Stimulated activated CD4-positive, alpha-beta T cell treated with anti-CD3 and anti-CD28 coated beads, Interleukin-4, amount 100 ng/mL, for 24 hours (primary cell): Measurements from ENCODE around the gene GRPEL2.

Experiments
- DNase-seq: peaks from one replicate; pipeline ENCODE4 v3.0.0-alpha.2; 2020

Gene GRPEL2, protein sequence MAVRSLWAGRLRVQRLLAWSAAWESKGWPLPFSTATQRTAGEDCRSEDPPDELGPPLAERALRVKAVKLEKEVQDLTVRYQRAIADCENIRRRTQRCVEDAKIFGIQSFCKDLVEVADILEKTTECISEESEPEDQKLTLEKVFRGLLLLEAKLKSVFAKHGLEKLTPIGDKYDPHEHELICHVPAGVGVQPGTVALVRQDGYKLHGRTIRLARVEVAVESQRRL

DNA sequence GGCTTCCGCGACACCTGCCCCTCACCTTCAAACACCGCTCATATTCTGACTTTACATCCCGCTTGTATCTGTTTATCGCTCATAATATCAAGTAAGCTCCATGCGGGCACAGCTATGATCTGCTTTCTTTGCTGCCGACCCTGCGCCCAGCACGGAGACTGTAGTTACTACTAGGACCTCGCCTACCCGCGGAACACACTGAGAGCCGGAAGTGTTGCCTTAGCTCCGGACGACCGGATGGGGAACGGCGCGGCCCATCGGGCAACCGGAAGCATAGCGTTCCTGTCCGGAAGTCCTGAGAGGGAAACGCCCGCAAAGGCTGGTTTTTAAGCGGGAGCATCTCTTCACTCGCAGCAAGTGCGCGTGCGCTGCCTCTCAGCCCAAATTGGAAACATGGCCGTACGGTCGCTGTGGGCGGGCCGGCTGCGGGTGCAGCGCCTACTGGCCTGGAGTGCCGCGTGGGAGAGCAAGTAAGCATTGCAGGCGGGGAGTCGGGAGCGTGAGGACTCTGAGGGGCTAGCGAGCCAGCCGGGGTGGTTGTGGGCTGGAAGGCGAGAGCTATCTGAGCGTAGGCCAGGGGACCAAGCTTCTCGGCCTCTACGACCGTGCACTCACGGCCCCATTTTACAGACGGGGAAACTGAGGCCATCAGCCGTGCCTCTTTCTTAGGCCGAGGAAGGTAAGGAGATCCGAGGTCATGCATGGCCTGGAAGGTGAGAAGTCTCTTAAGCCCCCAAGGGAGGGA is at the start of gene GRPEL2:
Gene GRPEL2 (plus strand): TSS at position 353 of the 745 bp plus-strand sequence. CDS start 41 bp downstream, at position 394.
- peak; percentile 96 for DNase-seq

DNA sequence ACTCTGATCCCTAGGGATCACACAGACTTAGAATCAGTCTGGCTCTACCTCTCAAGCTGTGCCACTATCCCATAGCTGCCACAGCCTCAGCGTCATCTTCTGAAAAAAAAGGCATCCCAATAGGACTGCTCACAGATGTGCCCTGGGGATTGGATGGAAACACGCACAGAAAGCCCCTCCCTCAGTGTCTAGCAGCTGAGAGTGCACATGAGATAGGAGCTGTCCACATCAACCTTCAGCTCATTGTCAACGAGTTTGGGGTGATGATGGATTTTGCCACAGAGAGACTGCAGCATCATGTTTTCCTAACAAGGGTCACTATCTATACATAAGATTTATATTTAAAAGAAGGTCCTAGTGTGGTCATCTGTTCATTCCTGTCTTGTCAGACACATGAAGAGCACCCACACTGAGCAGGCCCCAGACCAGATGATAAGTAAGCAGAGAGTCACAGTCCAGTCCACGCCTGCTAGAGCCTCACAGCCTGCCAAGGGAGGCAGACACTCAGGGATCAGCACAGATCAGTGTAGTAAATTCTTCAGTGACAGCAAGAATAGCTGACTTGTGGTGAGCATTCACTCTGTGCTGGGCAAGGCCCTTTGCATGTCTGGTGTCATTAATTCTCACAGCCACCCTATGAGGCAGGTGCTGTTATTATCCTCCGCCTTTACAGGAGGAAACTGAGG is 47.8 kb upstream of the GRPEL2 start:
- DNase-seq: no peak

DNA sequence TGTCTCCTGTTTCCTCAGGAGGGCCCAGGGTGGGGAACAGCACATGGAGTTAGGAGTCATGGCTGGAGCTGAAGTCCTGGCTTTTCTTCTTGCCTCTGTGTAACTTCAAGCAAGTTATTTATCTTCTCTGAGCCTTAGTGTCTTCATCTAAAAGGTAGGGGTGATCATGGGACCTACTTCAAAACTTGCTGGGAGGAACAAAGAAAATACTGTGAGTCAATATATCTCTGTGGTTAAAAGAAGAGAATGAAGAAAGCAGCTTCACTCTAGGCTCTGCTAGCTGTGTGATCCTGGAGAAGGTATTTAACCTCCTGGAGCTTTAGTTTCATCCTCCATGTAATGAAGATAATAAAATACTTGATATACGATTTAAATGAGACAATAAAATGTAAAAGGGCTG is 47.1 kb upstream of the GRPEL2 start:
- no peak for DNase-seq

DNA sequence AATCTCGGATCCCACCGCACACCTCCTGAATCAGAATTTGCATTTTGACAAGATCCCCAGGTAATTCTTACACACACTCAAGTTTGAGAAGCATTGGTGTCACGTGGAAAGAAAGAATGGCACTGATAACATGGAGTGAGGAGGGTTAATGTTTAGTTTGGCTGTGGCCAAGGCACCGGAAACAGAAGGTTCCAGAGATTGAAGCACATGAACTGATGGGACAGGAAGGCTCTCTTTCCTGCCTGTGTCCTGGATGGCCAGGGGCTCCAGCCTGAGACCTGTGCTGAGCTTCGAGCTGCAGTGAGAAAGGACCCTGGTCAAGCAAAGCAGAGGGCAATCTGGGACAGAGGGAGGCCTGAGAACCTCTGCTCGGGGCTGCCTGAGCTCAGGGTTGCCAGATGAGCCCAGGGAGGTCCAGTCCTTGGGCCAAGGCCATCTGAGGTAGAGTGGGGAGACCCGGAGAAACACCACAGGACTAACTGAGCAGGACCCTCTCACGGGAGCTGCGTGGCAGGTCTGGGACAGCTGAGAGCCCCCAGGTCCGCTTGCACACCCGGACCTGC is 46.4 kb upstream of the GRPEL2 start:
- DNase-seq: no peak

DNA sequence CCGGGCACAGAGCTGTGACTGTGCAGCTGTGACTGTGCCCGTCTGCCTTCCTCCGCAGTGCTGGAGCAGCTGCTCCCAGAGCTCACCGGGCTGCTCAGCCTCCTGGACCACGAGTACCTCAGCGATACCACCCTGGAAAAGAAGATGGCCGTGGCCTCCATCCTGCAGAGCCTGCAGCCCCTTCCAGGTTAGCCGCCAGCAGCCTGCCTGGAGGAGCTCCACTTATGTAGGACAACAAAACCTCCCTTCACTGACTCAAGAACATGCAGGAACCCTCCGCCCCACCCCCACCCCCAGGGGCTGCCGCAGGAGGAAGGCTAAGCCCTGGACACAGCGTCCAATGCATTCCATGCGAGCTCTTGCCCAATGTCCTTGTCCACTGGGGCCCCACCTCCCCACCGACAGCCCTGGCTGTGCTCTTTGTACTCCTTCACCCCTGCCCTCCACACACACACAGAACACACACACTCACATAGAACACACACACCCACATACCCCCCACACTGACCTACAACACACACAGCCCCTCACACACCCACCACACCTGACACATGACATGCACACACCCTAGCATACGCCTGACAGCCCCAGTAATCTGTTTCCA is 45.7 kb upstream of the GRPEL2 start:
- DNase-seq: no peak

DNA sequence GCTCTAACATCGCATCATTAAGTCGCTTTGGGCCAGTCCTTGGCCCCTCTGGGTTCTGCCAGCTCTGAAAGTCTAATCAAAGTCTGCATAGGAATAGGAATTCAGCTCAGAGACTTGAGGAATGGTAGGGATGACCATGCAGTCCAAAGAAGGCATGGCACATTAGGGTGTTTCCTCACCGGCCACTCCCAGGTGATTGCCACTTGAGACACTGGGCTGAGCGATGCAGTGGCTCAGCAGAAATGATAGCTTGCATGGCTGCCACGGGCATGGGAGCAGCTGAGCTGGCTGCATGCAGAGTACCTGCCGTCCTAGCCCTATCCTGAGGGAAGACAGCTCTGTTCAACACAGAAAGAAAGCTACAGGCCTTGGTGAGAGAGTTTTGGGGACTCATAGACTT is 44.9 kb upstream of the GRPEL2 start:
- no peak for DNase-seq

DNA sequence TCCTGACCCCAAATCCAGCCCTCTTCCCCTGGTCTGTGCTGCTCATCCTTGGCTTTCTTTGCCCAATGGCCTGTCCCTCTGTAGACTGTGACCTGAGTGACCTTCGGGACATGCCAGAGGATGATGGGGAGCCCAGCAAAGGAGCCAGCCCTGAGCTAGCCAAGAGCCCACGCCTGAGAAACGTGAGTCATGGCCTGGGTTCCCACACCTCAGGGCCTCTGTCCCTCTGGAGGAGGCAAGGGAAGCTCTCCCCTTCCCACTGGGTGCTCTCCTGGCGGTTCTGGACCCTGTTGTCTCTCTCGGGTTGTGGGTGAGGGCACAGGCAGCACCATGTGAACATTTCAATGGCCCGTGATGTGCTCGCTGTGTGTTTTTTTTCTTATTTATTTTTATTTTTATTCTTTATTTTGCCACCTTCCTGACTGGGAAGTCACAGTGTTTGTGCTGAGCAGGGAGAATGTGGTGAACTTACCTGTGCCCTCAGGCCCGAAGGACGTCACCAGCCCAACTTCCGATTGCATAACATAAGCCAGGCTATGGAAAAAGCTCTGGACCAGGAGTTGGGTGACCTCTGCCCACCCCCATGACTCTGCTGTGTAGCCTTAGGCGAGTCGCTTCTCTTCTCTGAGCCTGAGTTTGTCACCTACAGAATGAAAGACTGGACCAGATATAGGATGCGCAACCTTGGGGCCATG is 44.1 kb upstream of the GRPEL2 start:
- no peak for DNase-seq

DNA sequence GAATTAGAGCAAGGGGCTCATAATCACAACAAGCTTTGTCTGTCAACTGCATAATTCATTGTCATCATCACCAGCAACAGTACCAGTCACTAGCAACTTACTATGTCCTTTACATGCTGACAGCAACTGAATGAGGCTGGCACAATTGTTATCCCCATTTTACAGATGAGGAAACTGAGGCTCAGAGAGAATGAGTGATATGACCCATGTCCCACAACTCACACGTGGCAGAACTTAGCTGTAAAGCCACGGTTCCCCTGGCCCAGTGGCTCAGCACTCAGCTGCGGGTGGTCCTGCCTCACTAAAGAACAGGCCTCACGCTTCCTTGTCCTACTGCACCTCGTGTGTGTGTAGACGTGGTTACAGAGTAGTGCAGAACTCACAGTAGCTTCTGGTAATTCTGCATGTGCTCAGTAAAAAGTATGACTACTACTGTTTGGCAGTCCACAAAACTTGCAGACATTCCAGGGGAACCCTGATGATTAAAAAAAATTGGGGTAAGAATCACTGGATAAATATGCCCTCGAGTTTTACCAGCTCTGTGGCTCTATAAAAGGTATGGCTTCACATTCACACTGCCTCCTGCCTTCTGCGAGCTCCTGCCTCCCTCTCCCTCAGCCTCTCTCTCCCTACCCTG is 43.4 kb upstream of the GRPEL2 start:
- no peak for DNase-seq

DNA sequence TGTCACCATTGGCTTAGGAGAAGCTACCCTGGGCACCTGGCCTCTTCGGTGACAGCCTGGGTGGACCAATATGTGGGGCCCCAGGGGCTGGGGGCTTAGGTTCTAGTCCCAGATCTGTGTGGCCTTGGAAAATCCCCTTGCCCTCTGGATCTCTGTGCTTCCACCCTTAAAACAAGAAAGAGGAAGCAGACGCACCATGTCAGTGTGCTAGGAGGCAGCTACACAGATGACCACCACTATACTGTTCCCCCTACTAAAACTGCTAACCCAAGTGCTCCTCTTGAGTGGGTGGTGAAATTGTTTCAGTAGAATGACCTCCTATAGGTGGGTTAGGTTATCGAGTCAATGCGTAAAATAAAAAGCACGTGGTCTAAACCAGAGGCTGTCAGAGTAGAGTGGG is 42.7 kb upstream of the GRPEL2 start:
- no peak for DNase-seq

DNA sequence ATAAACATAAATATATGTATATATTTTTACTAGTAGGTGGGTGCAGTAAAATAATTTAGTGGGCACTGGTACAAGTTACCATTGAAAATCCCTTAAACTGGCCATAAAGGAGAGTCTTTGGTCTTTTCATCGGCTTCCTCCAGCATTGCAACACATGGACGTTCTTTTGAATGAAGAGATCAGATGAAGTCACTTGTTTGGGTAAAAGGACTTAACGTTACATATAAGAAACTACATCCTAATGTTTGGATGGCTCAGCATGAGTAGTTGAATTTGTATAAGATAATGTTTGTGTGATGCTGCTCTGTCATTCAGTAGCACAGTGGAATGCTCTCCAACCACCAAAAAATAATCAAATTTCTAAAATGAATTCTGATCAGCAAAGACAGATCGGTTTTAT is 42.1 kb upstream of the GRPEL2 start:
- DNase-seq: no peak

DNA sequence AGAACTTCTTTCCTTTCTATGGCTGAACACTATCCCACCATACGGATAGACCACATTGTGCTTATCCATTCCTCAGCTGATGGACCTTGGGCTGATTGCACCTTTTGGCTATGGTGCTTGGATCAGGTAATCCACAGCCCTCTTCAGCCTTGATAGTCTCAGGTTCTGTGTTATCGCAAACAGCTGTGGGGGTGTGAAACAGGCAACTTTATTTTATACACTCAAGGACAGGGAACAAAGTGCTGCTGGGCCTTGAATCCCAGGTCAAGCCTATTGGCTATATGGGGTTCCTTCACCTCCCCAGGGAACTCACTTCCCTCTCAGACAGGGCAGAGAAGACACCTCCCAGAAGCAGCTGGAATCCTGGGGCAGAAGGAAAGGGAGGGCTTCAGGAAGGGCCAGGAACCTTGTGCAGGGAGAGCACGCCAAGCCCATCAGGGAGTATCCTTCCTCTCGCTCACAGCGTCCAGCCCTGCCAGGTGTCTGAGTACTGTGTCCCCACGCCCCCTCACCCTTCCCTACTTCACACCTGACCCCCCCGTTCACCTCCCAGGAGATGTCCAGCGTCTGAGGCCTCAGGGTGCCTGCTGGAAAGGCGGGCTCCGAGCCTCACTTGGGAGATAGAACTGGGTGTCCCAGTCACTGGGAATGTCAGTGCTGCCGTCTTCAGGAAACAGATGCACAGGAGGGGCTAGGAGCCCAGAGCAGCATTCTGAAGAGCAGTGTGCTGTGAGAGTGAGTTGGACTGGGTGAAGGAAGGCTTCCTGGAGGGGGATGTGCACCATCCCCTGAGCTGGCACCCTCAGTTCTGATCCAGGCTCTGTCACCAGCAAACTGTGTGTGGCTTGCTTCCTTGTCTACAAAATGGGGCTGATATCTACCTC is 40.9 kb upstream of the GRPEL2 start:
- no peak for DNase-seq

DNA sequence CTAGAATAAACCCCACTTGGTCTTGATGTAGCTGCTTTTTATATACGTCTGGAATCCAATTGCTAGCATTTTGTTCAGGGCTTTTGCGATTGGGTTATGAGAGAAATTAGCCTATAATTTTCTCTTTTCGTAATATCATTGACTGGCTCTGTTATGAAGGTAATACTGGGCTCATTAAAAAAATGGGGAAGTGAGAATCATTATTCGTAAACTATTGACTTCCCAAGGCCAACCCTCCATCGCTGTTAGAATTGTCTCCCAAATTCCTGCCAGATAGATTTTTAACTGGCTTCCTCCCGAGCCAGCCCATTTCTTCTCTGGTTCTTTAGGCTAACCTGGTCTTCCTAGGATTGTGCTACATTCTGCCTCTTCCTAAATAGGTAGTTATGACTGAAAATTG is 35.9 kb upstream of the GRPEL2 start:
- DNase-seq: no peak

DNA sequence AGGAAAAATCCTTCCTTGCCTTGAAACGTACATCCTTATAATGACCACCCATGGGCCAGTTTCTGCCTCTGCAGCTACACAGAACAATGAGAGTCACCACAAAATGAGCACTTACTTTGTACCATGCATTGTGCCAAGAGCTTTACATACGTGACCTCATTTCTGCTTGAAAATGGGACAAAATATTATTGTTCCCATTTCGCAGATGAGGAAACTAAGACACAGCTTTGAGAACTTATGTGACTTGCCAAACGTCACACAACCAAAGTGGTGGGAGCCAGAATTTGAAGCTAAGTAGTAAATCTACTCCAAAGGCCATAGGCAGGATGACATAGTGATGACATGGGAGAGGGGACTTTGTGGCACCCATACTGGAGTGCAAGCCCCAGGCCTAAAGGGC is 34.8 kb upstream of the GRPEL2 start:
- no peak for DNase-seq

DNA sequence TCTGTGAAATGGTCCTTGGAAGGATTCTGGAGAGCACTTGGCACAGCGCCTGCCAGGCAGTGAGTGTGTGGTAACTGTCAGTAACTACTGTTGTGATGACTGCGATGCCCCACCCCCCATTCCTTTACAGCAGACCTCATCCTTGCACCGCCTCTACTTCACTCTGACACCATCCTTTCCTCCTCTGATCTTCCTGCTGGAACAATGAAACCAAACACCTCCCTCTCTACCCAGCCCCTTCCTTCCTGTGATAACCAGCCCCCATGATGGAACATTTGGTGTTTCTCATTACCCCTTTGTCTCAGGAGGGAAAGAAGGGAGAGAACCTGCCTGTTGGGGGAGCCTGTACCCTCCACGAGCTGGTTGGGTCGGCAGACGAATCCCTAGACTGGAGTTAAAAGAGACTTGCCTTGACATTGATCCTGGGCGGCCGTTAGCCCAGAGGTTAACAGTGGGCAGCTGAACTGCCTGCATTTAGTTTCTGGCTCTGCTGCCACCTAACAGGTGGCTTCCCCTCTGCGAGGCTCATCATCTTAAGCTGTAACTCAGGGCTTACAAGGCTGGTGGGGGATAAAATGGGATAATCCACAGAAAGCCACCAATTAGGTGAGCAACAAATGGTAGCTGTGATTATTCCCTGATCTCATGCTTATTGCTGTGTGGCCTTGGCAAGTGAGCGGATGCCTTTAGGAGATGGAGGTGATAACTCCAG is 34.2 kb upstream of the GRPEL2 start:
- no peak for DNase-seq

DNA sequence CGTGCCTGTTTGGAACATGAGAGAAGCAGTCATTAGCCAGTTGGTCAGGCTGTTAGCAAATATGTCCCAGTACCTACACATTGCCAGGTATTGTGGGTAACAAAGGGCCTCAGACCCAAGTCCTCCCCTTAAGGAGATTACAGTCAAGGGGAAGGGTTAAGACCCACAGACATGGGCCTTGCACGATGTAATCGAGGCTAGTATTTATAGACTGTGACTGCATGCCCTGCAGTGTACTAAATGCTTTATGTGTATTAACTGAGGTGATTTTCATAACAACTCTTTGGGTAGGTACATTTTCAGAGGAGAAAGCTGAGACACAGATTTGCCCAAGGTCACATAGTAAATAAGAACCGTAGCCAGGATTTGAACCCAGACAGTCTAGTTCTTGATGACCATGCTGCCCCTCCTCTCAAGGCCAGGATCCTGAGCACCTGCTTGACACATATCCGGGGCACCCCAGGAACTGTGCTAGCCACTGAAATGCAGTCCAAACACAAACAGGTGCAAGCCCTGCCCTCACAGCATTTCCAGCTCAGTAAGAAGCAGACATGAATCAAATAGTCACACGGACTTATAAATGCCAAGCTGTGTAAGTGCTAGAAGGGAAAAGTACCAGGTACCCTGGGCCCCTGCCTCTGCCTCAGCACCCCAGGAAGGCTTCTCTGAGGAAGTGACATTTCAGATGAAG is 32.0 kb upstream of the GRPEL2 start:
- no peak for DNase-seq

DNA sequence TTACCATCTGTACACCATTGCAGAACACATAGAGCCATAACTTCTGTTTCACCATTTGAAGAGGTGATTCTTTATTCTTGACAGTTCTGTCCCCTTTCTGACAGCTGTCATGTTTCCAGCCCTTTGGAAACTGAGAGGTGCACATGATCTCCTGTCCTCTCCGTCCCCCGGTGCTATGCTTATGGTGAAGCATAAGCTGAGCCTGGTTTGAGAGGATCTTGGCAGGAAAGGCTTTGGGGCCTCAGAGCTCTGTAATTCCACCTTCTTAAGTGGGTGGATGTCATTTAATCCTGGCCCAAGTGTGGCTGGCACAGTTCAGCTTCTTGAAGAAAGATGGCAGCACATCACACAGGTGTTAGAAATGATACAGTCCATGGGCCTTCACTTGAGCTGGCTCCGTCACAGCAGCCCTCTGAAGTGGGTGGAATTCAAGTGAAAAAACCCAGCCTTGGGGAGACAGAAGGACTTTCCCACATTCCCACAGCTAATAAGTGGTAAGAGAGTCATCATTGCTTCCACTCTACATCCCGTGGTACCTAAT is 30.7 kb upstream of the GRPEL2 start:
- DNase-seq: no peak

DNA sequence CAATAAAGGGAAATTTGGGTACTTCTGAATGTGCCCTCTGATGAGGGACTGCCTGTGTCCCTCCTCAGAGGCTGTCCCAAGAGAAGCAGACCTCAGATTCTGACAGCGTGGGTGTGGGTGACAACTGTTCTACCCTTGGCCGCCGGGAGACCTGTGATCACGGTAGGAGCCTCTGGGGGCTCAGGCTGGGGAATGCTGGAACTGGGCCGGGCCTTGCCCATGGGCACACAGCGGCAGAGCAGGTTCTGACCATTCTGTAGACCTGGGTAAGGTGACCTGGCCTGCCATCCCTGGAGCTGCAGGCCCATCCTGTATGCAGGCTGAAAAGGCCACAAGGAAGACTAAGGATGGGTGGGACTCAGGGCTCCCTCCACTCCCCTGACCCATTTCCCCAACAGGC is 29.5 kb upstream of the GRPEL2 start:
- DNase-seq: no peak

DNA sequence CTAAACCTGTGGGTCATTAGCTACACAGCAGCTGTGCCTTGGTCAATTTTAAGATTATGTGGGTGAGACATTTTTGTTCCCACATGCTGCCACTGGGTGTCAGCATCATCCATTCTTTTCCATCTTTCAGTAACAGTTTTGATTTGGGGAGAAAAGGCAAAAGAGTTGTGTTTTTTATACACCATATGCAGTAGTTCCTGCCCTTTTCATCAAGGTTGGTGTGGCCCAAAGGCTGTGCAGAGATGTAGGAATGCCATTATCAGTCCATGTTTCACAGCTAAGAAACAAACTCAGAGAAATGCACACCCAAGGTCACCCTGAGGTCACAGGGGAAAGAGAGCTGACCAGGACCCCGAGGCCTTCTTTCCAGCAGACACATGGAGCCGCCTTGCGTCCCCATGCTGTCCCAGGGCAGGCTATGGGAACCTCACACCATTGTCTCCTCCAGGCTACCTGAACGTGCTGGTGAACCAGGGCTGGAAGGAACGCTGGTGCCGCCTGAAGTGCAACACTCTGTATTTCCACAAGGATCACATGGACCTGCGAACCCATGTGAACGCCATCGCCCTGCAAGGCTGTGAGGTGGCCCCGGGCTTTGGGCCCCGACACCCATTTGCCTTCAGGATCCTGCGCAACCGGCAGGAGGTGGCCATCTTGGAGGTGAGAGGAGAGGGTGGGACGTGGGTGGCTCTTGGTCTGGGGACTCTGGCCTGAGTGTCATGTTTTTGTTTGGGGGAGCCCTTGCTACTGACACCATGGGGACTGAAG is 27.8 kb upstream of the GRPEL2 start:
- DNase-seq: peak; percentile 36

DNA sequence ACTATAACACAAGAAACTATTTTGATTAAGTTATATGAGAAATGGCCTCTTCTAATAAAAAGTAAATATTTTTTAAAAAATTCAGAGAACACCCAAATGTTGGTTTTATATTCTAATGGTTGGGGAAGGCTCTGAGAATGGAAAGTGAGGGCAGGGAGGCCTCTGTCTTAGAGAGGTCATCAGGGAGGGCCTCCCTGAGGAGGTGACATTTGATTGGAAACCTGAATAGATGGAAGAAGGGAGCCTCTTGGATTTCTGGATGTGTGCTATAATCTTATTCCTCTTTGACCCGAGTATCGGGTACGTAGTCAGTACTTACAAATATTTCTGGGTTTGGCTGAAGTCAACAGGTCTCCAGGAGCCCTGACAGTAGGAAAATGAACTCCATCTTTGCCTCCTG is 26.1 kb upstream of the GRPEL2 start:
- DNase-seq: no peak
